ENCODE results near the gene PAX8. TPM values are rescaled to one million over a fixed set of nuclear protein-coding genes. Genes with fewer than 3 reads are reported as not detected.

Gene PAX8
- total and polyA plus RNA-seq, 2 donors (not counting 1 experiment from before 2014, with no cell fraction given), result 0.45 to 0.64 TPM

- Histone ChIP-seq H3K79me2 (ENCODE audit: control insufficient read depth, insufficient read depth, low read length) (no peaks in the 10 kb centered on the region), H3K9me3 (ENCODE audit: control extremely low read depth in 1 of 3, control insufficient read depth in 2 of 3, insufficient read depth in 1 of 3, low read length in 2 of 3) (no peaks in the 10 kb centered on the region), H3K27me3 (replicated peaks in 1 of 4; ENCODE audit: control extremely low read depth in 1 of 4, control insufficient read depth in 3 of 4, insufficient read depth in 4 of 4, low read length in 3 of 4) (no peaks in the 10 kb centered on the region), H4K20me1 (ENCODE audit: control insufficient read depth, insufficient read depth, low read length, poor library complexity, severe bottlenecking) (peaks cover 16% of the 10 kb centered on the region), H2AFZ (ENCODE audit: insufficient read depth, low read depth, low read length, poor library complexity, severe bottlenecking) (no peak overlapping the region), H3K9ac (ENCODE audit: low read length) (no peak overlapping the region), H3K27ac (ENCODE audit: low read length in 2 of 2) (no peak overlapping the region), H3K4me3 (ENCODE audit: control extremely low read depth in 1 of 5, extremely low read depth in 1 of 5, insufficient read depth in 1 of 5, low read depth in 2 of 5, low read length in 4 of 5) (no peak overlapping the region), H3K36me3 (replicated peaks in 1 of 2; ENCODE audit: control extremely low read depth in 1 of 2, control insufficient read depth in 1 of 2, extremely low read depth in 1 of 2, insufficient read depth in 2 of 2, low read length in 1 of 2) (peaks cover 0 to 10% of the 10 kb centered on the region in 2 experiments), H3K4me1 (ENCODE audit: control insufficient read depth in 2 of 2, insufficient read depth in 2 of 2, low read length in 2 of 2) (peaks cover 6 to 12% of the 10 kb centered on the region in 2 donors), H3K4me2 (replicated peaks; ENCODE audit: low read depth, low read length, poor library complexity, severe bottlenecking) (no peak overlapping the region)
- TF ChIP-seq EZH2 (IDR thresholded peaks at IDR 0.05; ENCODE audit: borderline replicate concordance, insufficient read depth, low read depth, low read length, poor library complexity, severe bottlenecking) (no peak), CTCF (IDR thresholded peaks at IDR 0.05) (no peak)
- H3K27me3 Mint-ChIP-seq, result peaks cover 2% of the 10 kb centered on the region
- no peaks in the 10 kb centered on the region for H3K9me3 Mint-ChIP-seq (ENCODE audit: insufficient read depth)
- no peak overlapping the region for H3K4me3 Mint-ChIP-seq
- CTCF ChIA-PET, result interaction anchor here (1.0 to 17.9 kb wide), 6 partner anchors 30 to 233 kb away, joined by 3 to 590 read pairs (median 25); partner anchors contain the start of gene PSD4
- no peak overlapping the region for H3K27ac Mint-ChIP-seq
- POLR2A ChIA-PET, result no interaction called here
- peaks cover 21% of the 10 kb centered on the region for H3K4me1 Mint-ChIP-seq
- no peak for ATAC-seq (ENCODE audit: low read depth)
- intact Hi-C loops (cut with micrococcal nuclease), result no loop called here
- no peak for DNase-seq
- 100% methylated on average over 1 of the region's 2 CpGs for WGBS (ENCODE audit: insufficient coverage)
These were observed 71.7 kb downstream of the PAX8 start for GRCh38 chr2:113207021-113207420.

DNA sequence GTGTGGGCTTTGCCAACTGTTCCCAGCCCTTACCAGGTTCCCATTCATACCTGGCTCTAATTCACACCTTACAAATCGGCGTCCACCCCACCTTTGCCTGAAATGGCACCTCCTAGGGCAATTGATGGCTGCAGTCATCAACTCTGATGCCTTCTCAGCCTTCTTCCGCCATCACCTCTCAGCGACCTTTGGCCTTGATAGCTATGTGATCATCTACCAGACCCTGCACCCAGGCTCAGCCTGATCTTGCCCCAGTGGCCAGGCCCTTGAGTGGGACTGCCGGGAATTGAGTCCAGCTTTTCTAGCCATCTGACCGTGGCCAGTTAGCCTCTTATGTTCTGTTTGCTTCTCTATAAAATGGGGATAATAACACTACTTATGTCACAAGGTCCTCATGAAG, 72.5 kb downstream of the PAX8 start:
- Histone ChIP-seq H3K9ac (ENCODE audit: low read length) (no peak overlapping the region), H3K4me3 (ENCODE audit: control extremely low read depth in 1 of 5, extremely low read depth in 1 of 5, insufficient read depth in 1 of 5, low read depth in 2 of 5, low read length in 4 of 5) (no peak overlapping the region), H3K9me3 (ENCODE audit: control extremely low read depth in 1 of 3, control insufficient read depth in 2 of 3, insufficient read depth in 1 of 3, low read length in 2 of 3) (no peaks in the 10 kb centered on the region), H3K4me1 (ENCODE audit: control insufficient read depth in 2 of 2, insufficient read depth in 2 of 2, low read length in 2 of 2) (peaks cover 6 to 12% of the 10 kb centered on the region in 2 donors), H3K27ac (ENCODE audit: low read length in 2 of 2) (no peak overlapping the region), H2AFZ (ENCODE audit: insufficient read depth, low read depth, low read length, poor library complexity, severe bottlenecking) (no peak overlapping the region), H3K4me2 (replicated peaks; ENCODE audit: low read depth, low read length, poor library complexity, severe bottlenecking) (no peak overlapping the region), H4K20me1 (ENCODE audit: control insufficient read depth, insufficient read depth, low read length, poor library complexity, severe bottlenecking) (peaks cover 23% of the 10 kb centered on the region), H3K79me2 (ENCODE audit: control insufficient read depth, insufficient read depth, low read length) (no peaks in the 10 kb centered on the region), H3K27me3 (replicated peaks in 1 of 4; ENCODE audit: control extremely low read depth in 1 of 4, control insufficient read depth in 3 of 4, insufficient read depth in 4 of 4, low read length in 3 of 4) (no peaks in the 10 kb centered on the region), H3K36me3 (replicated peaks in 1 of 2; ENCODE audit: control extremely low read depth in 1 of 2, control insufficient read depth in 1 of 2, extremely low read depth in 1 of 2, insufficient read depth in 2 of 2, low read length in 1 of 2) (peaks cover 0 to 18% of the 10 kb centered on the region in 2 experiments)
- Mint-ChIP-seq H3K4me1 (peaks cover 21% of the 10 kb centered on the region), H3K27ac (peak overlapping the region; percentile 57), H3K9me3 (ENCODE audit: insufficient read depth) (no peaks in the 10 kb centered on the region), H3K4me3 (no peak overlapping the region), H3K27me3 (no peaks in the 10 kb centered on the region)
- intact Hi-C loops (cut with micrococcal nuclease), result no loop called here
- TF ChIP-seq CTCF (IDR thresholded peaks at IDR 0.05) (no peak), EZH2 (IDR thresholded peaks at IDR 0.05; ENCODE audit: borderline replicate concordance, insufficient read depth, low read depth, low read length, poor library complexity, severe bottlenecking) (no peak)
- no peak for DNase-seq
- WGBS (ENCODE audit: insufficient coverage), result 94% methylated on average over 4 of the region's 6 CpGs
- POLR2A ChIA-PET, result no interaction called here
- CTCF ChIA-PET, result interaction anchor here (1.0 to 17.9 kb wide), 7 partner anchors 29 to 234 kb away, joined by 3 to 590 read pairs (median 9); partner anchors contain the start of gene PSD4
- no peak for ATAC-seq (ENCODE audit: low read depth)
